Measurements from ENCODE around the gene DCUN1D2. TPM values are rescaled to one million over a fixed set of nuclear protein-coding genes. Genes with fewer than 3 reads are reported as not detected.

The DCUN1D2 gene
- total RNA-seq, 2 donors from 2014 or later: 12.2 to 14.5 TPM

GRCh38 chr13:113420833-113421600 is 69.5 kb downstream of the DCUN1D2 start:
- Histone ChIP-seq H3K27ac (no peak overlapping the region), H3K4me1 (no peaks in the 10 kb centered on the region), H3K36me3 (replicated peaks in 1 of 2; ENCODE audit: insufficient read depth in 1 of 2, low read depth in 2 of 2) (no peaks in the 10 kb centered on the region), H3K4me3 (no peak overlapping the region), H3K27me3 (no peaks in the 10 kb centered on the region), H3K9me3 (no peaks in the 10 kb centered on the region)
- ATAC-seq: no peak
- intact Hi-C loops (cut with DNase I): no loop called here
- no peak for TF ChIP-seq CTCF (IDR thresholded peaks at IDR 0.05)
- TF ChIP-seq POLR2A (IDR thresholded peaks at IDR 0.05): no peak
- WGBS, 2 donors: 77 to 78% methylated on average over 9 to 18 of the region's 38 CpGs
- no peak for DNase-seq

GRCh38 chr13:113420232-113420631 is 70.3 kb downstream of the DCUN1D2 start:
- 78 to 90% methylated on average over 8 to 15 of the region's 15 CpGs for WGBS, 2 donors
- DNase-seq (no peak), ATAC-seq (no peak)
- Histone ChIP-seq H3K27ac (no peak overlapping the region), H3K9me3 (no peaks in the 10 kb centered on the region), H3K4me1 (no peaks in the 10 kb centered on the region), H3K4me3 (no peak overlapping the region), H3K27me3 (no peaks in the 10 kb centered on the region), H3K36me3 (replicated peaks in 1 of 2; ENCODE audit: insufficient read depth in 1 of 2, low read depth in 2 of 2) (no peaks in the 10 kb centered on the region)
- TF ChIP-seq CTCF (IDR thresholded peaks at IDR 0.05) (no peak), POLR2A (IDR thresholded peaks at IDR 0.05) (no peak)
- intact Hi-C loops (cut with DNase I): no loop called here

GRCh38 chr13:113419531-113420193 is 70.8 kb downstream of the DCUN1D2 start:
- intact Hi-C loops (cut with DNase I): no loop called here
- ATAC-seq: no peak
- no peaks in the 10 kb centered on the region for H3K27me3 ChIP-seq
- no peaks in the 10 kb centered on the region for H3K4me1 ChIP-seq
- no peaks in the 10 kb centered on the region for H3K9me3 ChIP-seq
- no peak for DNase-seq
- no peak overlapping the region for H3K27ac ChIP-seq
- 87 to 90% methylated on average over 17 to 18 of the region's 18 CpGs for WGBS, 2 donors
- H3K4me3 ChIP-seq: no peak overlapping the region
- H3K36me3 ChIP-seq (replicated peaks in 1 of 2; ENCODE audit: insufficient read depth in 1 of 2, low read depth in 2 of 2): no peaks in the 10 kb centered on the region
- no peak for TF ChIP-seq POLR2A (IDR thresholded peaks at IDR 0.05)
- TF ChIP-seq CTCF (IDR thresholded peaks at IDR 0.05): no peak

DNA sequence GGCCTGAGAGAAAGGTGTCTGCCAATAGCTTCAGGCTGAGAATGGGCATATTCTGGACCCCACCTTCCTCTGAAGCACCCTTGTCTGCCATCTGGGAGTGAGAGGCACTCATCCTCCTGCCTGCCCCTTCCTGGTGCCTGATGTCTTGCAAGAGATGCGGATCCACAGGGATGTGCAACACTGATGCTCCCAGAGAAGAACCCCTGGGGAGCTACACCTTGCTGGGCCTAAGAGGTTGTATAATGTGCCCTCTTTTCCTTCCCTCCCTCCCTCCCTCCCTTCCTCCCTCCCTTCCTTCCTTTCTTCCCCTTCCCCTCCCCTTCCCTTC is 71.8 kb downstream of the DCUN1D2 start:
- Histone ChIP-seq H3K27ac (no peak overlapping the region), H3K27me3 (no peaks in the 10 kb centered on the region), H3K4me3 (no peak overlapping the region), H3K9me3 (no peaks in the 10 kb centered on the region), H3K36me3 (replicated peaks in 1 of 2; ENCODE audit: insufficient read depth in 1 of 2, low read depth in 2 of 2) (no peaks in the 10 kb centered on the region), H3K4me1 (no peaks in the 10 kb centered on the region)
- DNase-seq (no peak), ATAC-seq (no peak)
- TF ChIP-seq POLR2A (IDR thresholded peaks at IDR 0.05) (no peak), CTCF (IDR thresholded peaks at IDR 0.05) (no peak)
- 83 to 86% methylated on average over 1 of the region's 1 CpG for WGBS, 2 donors
- intact Hi-C loops (cut with DNase I): no loop called here
